ENCODE measurements around the gene CTSK. TPM values are rescaled to one million over a fixed set of nuclear protein-coding genes. Genes with fewer than 3 reads are reported as not detected.

The CTSK gene
- total RNA-seq, 4 donors from 2014 or later, result 13.7 to 50.7 (median 22.4) TPM

DNA sequence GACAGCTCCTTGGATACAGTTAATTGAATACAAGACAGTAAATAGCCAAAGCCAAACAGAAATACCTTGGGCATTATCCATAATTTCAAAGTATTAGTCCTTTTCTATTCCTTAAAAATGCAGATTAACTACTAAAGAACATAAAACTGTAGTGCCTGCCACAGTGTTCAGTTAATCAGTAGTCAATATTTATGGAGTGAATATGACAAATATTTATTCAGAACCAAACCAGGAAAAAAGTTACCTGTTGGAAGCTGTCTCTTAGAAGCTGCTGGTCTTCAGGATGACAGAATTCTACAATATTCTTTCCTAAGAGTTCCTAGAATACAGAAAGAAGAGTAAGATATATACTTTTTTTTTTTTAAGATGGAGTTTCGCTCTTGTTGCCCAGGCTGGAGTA, 18.2 kb upstream of the CTSK start:
- no peak overlapping the region for H3K4me3 ChIP-seq
- DNase-seq, result no peak
- no peaks in the 10 kb centered on the region for H3K4me1 ChIP-seq
- H3K27ac ChIP-seq, result no peak overlapping the region
- peaks cover 0 to 88% (median 0%) of the 10 kb centered on the region in 3 donors for H3K36me3 ChIP-seq
- no peaks in the 10 kb centered on the region for H3K9me3 ChIP-seq
- H3K27me3 ChIP-seq, result no peaks in the 10 kb centered on the region
- no peak for TF ChIP-seq CTCF (IDR thresholded peaks at IDR 0.05)
- no peak for TF ChIP-seq POLR2A (IDR thresholded peaks at IDR 0.05)

DNA sequence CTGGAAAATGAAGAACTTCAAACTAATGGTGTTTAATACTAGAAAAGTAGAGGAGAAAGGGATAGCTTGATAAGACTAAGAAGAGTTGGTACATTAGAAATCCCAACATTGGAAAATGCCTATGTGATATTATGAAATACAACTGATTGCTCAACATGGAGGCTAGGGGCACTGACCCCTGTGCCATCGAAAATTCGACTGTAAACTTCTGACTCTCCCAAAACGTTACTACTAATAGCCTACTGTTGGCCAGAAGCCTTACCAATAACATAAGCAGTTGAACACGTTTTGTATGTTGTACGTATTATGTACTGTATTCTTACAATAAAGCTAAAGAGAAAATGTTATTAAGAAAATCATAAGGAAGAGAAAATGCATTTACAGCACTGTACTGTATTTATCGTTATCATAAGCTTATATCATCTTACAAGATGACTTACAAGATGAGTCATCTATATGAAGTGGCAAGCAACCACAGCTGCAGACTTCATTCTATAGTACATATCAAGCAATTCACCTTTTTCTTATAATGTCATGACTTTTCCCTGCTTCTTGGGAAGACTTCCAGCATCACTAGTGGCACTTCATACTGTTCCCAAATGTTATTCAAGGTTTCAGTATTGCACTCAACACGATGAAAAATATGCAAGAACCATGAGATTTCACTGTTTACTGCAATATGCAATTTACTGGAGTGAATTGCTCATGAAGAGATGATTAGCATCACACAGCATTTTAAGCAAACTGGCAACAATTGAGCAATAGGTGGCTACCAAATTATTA, 12.9 kb upstream of the CTSK start:
- Histone ChIP-seq H3K27me3 (no peaks in the 10 kb centered on the region), H3K36me3 (peaks cover 0 to 94% (median 0%) of the 10 kb centered on the region in 3 donors), H3K9me3 (no peaks in the 10 kb centered on the region), H3K4me3 (no peak overlapping the region), H3K27ac (no peak overlapping the region), H3K4me1 (no peaks in the 10 kb centered on the region)
- TF ChIP-seq POLR2A (IDR thresholded peaks at IDR 0.05), result no peak
- no peak for TF ChIP-seq CTCF (IDR thresholded peaks at IDR 0.05)
- DNase-seq, result no peak

- no peak for TF ChIP-seq CTCF (IDR thresholded peaks at IDR 0.05)
- TF ChIP-seq POLR2A (IDR thresholded peaks at IDR 0.05), result no peak
- Histone ChIP-seq H3K9me3 (no peaks in the 10 kb centered on the region), H3K27me3 (no peaks in the 10 kb centered on the region), H3K4me1 (no peaks in the 10 kb centered on the region), H3K27ac (no peak overlapping the region), H3K4me3 (no peak overlapping the region), H3K36me3 (peaks cover 0 to 98% (median 0%) of the 10 kb centered on the region in 3 donors)
- no peak for DNase-seq
Measured at GRCh38 chr1:150815871-150816270, 7.8 kb upstream of the CTSK start.

DNA sequence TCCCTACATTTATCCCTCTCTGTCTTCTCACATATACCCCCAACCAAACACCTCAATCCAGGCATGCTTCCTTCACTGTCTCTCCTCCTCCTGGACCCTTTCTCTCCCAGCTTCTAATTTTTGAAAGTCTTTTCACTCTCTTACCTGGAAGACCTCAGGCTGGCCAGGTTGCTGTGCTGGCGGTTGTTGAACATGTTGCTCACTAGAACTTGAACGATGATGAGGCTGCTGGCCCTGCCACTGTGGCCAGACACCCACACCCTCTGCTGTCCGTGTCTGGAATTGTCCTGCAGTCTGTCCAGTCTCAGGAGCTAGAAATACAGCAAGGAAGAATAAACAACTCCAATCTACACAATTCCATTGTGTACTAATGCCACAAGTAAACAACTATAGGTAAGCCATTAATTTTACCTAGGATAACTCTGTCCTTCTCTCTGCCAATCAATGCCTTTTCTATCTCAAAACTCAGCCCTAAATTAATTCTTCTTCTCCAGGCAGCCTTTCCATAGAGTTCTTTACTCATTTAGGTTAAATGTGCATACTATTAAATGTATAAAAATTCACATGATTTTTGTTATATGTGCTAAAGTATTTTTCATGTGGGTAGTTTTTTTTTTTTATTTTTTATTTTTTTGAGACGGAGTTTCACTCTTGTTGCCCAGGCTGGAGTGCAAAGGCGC, 5.1 kb upstream of the CTSK start:
- Histone ChIP-seq H3K4me3 (no peak overlapping the region), H3K27ac (no peak overlapping the region), H3K9me3 (no peaks in the 10 kb centered on the region), H3K4me1 (no peaks in the 10 kb centered on the region), H3K36me3 (peaks cover 0 to 75% (median 0%) of the 10 kb centered on the region in 3 donors), H3K27me3 (no peaks in the 10 kb centered on the region)
- peak in 5 of 6 experiments; percentile 48 to 76 (median 69) for TF ChIP-seq CTCF (IDR thresholded peaks at IDR 0.05)
- no peak for TF ChIP-seq POLR2A (IDR thresholded peaks at IDR 0.05)
- DNase-seq, result peak; percentile 31 to 78 (median 71)

DNA sequence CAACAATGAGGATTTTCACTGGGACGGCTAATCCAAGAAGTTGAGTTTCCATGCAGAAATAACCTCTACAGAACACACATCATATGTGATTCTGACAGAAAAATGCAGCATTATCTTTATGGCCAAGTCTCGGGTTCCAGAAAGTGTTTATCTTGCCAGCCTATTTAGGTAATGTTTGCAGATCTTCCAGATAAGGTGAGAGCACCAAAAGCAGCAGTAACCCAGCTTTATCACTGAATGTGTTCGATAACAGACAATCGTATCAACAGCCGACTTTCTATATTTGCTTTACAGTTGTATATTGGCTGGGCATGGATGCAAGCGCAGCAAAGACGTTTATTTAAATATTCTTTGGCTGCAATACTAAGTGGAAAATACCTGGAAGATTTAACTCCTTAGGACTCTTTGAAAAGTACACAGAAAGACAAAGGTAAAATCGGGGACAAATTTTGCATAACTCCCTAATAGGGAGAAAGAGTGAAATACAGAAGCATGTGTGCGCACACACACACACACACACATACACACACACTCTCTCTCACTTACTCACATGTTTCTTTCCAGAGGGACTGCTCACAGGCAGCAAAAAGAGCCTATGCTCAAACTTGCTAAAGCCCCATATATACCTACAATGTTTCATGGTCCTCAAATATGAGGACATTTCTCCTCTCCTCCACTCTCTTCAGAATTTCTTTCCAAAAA, 3.0 kb upstream of the CTSK start:
- Histone ChIP-seq H3K36me3 (peaks cover 0 to 56% (median 0%) of the 10 kb centered on the region in 3 donors), H3K27ac (no peak overlapping the region), H3K9me3 (no peaks in the 10 kb centered on the region), H3K27me3 (no peaks in the 10 kb centered on the region), H3K4me3 (no peak overlapping the region), H3K4me1 (no peaks in the 10 kb centered on the region)
- no peak for TF ChIP-seq POLR2A (IDR thresholded peaks at IDR 0.05)
- no peak for TF ChIP-seq CTCF (IDR thresholded peaks at IDR 0.05)
- no peak for DNase-seq
